Naive thymus-derived CD4-positive, alpha-beta T cell (primary cell): ENCODE measurements around the gene MRPL38. TPM values are rescaled to one million over a fixed set of nuclear protein-coding genes. Genes with fewer than 3 reads are reported as not detected.

Experiments used
- ATAC-seq: fragments of 150-1000 bp; cut with Tn5 transposase; 2 replicates; pipeline ENCODE4 v1.10.0; 2021; ENCODE audit warnings: mild to moderate bottlenecking, moderate library complexity
- CTCF ChIA-PET: fragments of 350-600 bp; sonication (Branson Sonifier 250); formaldehyde crosslinking; loops from one replicate; lab custom pipeline; 2021; ENCODE audit warnings: antibody characterized with exemption; lab: Charles Lee
- POLR2A ChIA-PET: fragments of 350-600 bp; sonication (Branson Sonifier 250); formaldehyde crosslinking; loops from one replicate; lab custom pipeline; 2021; ENCODE audit warnings: antibody characterized with exemption, inconsistent platforms; lab: Charles Lee
- DNase-seq, 9 donors: peaks; one replicate each; pipeline versions ENCODE4 v3.0.0 to v3.0.0-alpha.2; 2020 to 2022; ENCODE audit warnings: mixed read lengths in 1 of 9
- H3K27ac ChIP-seq: one replicate; pipeline ENCODE4 v1.7.0; 2013; ENCODE audit warnings: mild to moderate bottlenecking, low read depth, low read length, moderate library complexity
- H3K27me3 ChIP-seq, 2 donors: one replicate each; pipeline ENCODE4 v1.7.0; 2013; ENCODE audit warnings: low read length in 2 of 2, mild to moderate bottlenecking in 2 of 2, moderate library complexity in 2 of 2; ENCODE audit not compliant: control insufficient read depth in 2 of 2, insufficient read depth in 2 of 2
- H3K36me3 ChIP-seq, 3 experiments: 1 replicate in 2 of 3; 2 replicates in 1 of 3; pipeline ENCODE4 v1.7.0; 2013; ENCODE audit warnings: low read length in 3 of 3, mild to moderate bottlenecking in 3 of 3, moderate library complexity in 1 of 3; ENCODE audit not compliant: insufficient read depth in 3 of 3, control insufficient read depth in 2 of 3
- H3K4me1 ChIP-seq, 2 donors: one replicate each; pipeline ENCODE4 v1.7.0; 2013; ENCODE audit warnings: low read length in 2 of 2, mild to moderate bottlenecking in 2 of 2, moderate library complexity in 1 of 2; ENCODE audit not compliant: control insufficient read depth in 2 of 2, insufficient read depth in 2 of 2
- H3K4me3 ChIP-seq: 2 replicates; pipeline ENCODE4 v1.7.0; 2013; ENCODE audit warnings: mild to moderate bottlenecking, low read length
- H3K9me3 ChIP-seq, 3 experiments: 1 replicate in 2 of 3; 2 replicates in 1 of 3; pipeline ENCODE4 v1.7.0; 2013; ENCODE audit warnings: low read length in 3 of 3; ENCODE audit not compliant: control insufficient read depth in 2 of 3
- H3K27ac Mint-ChIP-seq, 9 donors: one replicate each; pipeline ENCODE4 v1.8.0; 2020 to 2022; ENCODE audit warnings: mixed read lengths in 9 of 9, mild to moderate bottlenecking in 8 of 9, moderate library complexity in 5 of 9, inconsistent platforms in 2 of 9
- H3K27me3 Mint-ChIP-seq, 5 donors: one replicate each; pipeline ENCODE4 v1.8.0; 2021 to 2022; ENCODE audit warnings: mixed read lengths in 5 of 5, mild to moderate bottlenecking in 1 of 5
- H3K36me3 Mint-ChIP-seq, 5 donors: one replicate each; pipeline ENCODE4 v1.8.0; 2020 to 2022; ENCODE audit warnings: mixed read lengths in 5 of 5, mild to moderate bottlenecking in 3 of 5, inconsistent platforms in 1 of 5
- H3K4me1 Mint-ChIP-seq, 7 donors: one replicate each; pipeline ENCODE4 v1.8.0; 2020 to 2022; ENCODE audit warnings: mixed read lengths in 7 of 7, mild to moderate bottlenecking in 3 of 7, inconsistent platforms in 1 of 7
- H3K4me3 Mint-ChIP-seq, 10 donors: one replicate each; pipeline ENCODE4 v1.8.0; 2020 to 2022; ENCODE audit warnings: mild to moderate bottlenecking in 10 of 10, mixed read lengths in 10 of 10, moderate library complexity in 6 of 10, inconsistent platforms in 2 of 10
- H3K9me3 Mint-ChIP-seq, 11 donors: one replicate each; pipeline ENCODE4 v1.8.0; 2020 to 2022; ENCODE audit warnings: mixed read lengths in 11 of 11, mild to moderate bottlenecking in 4 of 11, inconsistent platforms in 1 of 11, moderate library complexity in 1 of 11
- intact Hi-C, 2 donors: fragments of 100-400 bp; cut with micrococcal nuclease; formaldehyde crosslinking; loops; one replicate each; pipeline ENCODE4 v1.15.1; 2023
- polyA plus RNA-seq, 2 donors: library from polyadenylated mRNA; unstranded; fragments of 300-500 nt; fragmentation: Illumina TruSeq; gene quantifications; one replicate each; pipeline ENCODE4 v1.2.3, GENCODE V29; 2021
- total RNA-seq, 6 experiments: library from RNA in 5 of 6; stranded (reverse) in 5 of 6; gene quantifications; 1 replicate in 5 of 6; 2 replicates in 1 of 6; pipeline ENCODE4 v1.2.3 and lab custom pipeline; 2021 to 2026

MRPL38 gene
- total and polyA plus RNA-seq, 7 experiments from 2014 or later = 64.6 to 154 (median 101) TPM

- no peaks in the 10 kb centered on the region for H3K27me3 ChIP-seq
- Mint-ChIP-seq H3K4me3 (no peak overlapping the region), H3K9me3 (no peaks in the 10 kb centered on the region), H3K27ac (peak overlapping the region in 1 of 9 donors; percentile 10), H3K36me3 (peaks cover under 1 to 24% (median 3%) of the 10 kb centered on the region in 5 donors), H3K4me1 (peaks cover 0 to 4% (median 0%) of the 10 kb centered on the region in 7 donors), H3K27me3 (no peaks in the 10 kb centered on the region)
- no peaks in the 10 kb centered on the region for H3K9me3 ChIP-seq
- no peak for ATAC-seq
- peaks cover 0 to 45% (median 0%) of the 10 kb centered on the region in 3 experiments for H3K36me3 ChIP-seq
- no peaks in the 10 kb centered on the region for H3K4me1 ChIP-seq
- CTCF ChIA-PET = interaction anchor here (0.6 kb wide), 1 partner anchor 76 kb away, joined by 3 read pairs; no protein-coding TSS in a partner anchor
- H3K4me3 ChIP-seq = no peak overlapping the region
- no peak overlapping the region for H3K27ac ChIP-seq
- DNase-seq = no peak
- POLR2A ChIA-PET = no interaction called here
- intact Hi-C loops = no loop called here
These were observed 17.7 kb upstream of the MRPL38 start for GRCh38 chr17:75922173-75922961.

DNA sequence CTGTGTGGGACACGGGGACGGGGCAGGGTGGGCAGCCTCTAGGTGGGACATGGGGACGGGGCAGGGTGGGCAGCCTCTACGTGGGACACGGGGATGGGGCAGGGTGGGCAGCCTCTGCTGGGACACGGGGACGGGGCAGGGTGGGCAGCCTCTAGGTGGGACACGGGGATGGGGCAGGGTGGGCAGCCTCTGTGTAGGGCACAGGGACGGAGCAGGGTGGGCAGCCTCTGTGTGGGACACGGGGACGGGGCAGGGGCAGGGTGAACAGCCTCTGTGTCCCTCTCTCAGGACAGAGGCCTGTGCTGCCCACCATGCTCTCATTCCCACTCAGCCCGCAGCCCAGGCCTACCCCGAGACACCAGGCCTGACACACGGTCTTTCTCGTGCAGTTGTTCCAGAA, 16.9 kb upstream of the MRPL38 start:
- intact Hi-C loops = no loop called here
- no peak for ATAC-seq
- peaks cover 0 to 5% (median 0%) of the 10 kb centered on the region in 7 donors for H3K4me1 Mint-ChIP-seq
- Histone ChIP-seq H3K9me3 (no peaks in the 10 kb centered on the region), H3K27ac (no peak overlapping the region), H3K4me1 (no peaks in the 10 kb centered on the region), H3K36me3 (peaks cover 0 to 49% (median 0%) of the 10 kb centered on the region in 3 experiments), H3K4me3 (no peak overlapping the region), H3K27me3 (no peaks in the 10 kb centered on the region)
- no peaks in the 10 kb centered on the region for H3K27me3 Mint-ChIP-seq
- H3K36me3 Mint-ChIP-seq = peaks cover 4 to 24% (median 8%) of the 10 kb centered on the region in 5 donors
- ChIA-PET CTCF (interaction anchor here (0.6 kb wide), 1 partner anchor 77 kb away, joined by 3 read pairs; no protein-coding TSS in a partner anchor), POLR2A (no interaction called here)
- H3K9me3 Mint-ChIP-seq = no peaks in the 10 kb centered on the region
- no peak overlapping the region for H3K27ac Mint-ChIP-seq
- no peak overlapping the region for H3K4me3 Mint-ChIP-seq
- no peak for DNase-seq

- Mint-ChIP-seq H3K9me3 (no peaks in the 10 kb centered on the region), H3K4me3 (no peak overlapping the region), H3K27me3 (no peaks in the 10 kb centered on the region), H3K27ac (no peak overlapping the region), H3K4me1 (peaks cover 0 to 5% (median 0%) of the 10 kb centered on the region in 7 donors), H3K36me3 (peaks cover 4 to 22% (median 9%) of the 10 kb centered on the region in 5 donors)
- no peak overlapping the region for H3K4me3 ChIP-seq
- no peaks in the 10 kb centered on the region for H3K9me3 ChIP-seq
- H3K36me3 ChIP-seq = peaks cover 0 to 35% (median 0%) of the 10 kb centered on the region in 3 experiments
- CTCF ChIA-PET = interaction anchor here (0.6 to 0.8 kb wide), 2 partner anchors 85 to 748 kb away, joined by 3 read pairs; no protein-coding TSS in a partner anchor
- POLR2A ChIA-PET = no interaction called here
- DNase-seq (no peak), ATAC-seq (no peak)
- no peak overlapping the region for H3K27ac ChIP-seq
- intact Hi-C loops = no loop called here
- no peaks in the 10 kb centered on the region for H3K27me3 ChIP-seq
- no peaks in the 10 kb centered on the region for H3K4me1 ChIP-seq
These were observed 15.4 kb upstream of the MRPL38 start for GRCh38 chr17:75920045-75920560.

DNA sequence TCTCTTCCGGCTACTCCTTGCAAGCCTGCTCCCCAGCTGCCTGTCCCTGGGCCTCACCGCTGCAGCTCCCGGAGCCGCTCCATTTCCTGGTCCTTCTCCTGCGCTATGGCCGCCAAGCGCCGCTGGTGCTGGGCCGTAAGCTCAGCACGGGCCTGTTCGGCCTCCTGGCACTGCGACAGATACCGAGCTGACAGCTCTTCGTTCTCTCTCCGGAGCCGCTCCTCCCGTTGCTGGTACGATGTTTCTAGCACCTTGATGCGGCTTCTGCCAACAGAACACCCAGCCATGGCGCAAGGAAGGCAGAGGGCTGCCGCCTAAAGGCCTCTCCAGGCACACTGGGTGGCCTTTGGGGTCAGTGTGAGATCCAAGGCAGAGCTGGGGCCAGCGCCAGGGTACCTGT, 14.9 kb upstream of the MRPL38 start:
- POLR2A ChIA-PET = no interaction called here
- Histone ChIP-seq H3K4me1 (no peaks in the 10 kb centered on the region), H3K4me3 (no peak overlapping the region), H3K27me3 (no peaks in the 10 kb centered on the region), H3K9me3 (no peaks in the 10 kb centered on the region), H3K36me3 (peaks cover 0 to 33% (median 0%) of the 10 kb centered on the region in 3 experiments), H3K27ac (no peak overlapping the region)
- CTCF ChIA-PET = interaction anchor here (0.6 kb wide), 1 partner anchor 748 kb away, joined by 3 read pairs; no protein-coding TSS in a partner anchor
- Mint-ChIP-seq H3K27me3 (no peaks in the 10 kb centered on the region), H3K4me3 (no peak overlapping the region), H3K9me3 (no peaks in the 10 kb centered on the region), H3K4me1 (peaks cover 0 to 5% (median 0%) of the 10 kb centered on the region in 7 donors), H3K36me3 (peaks cover 4 to 25% (median 9%) of the 10 kb centered on the region in 5 donors), H3K27ac (no peak overlapping the region)
- intact Hi-C loops = no loop called here
- ATAC-seq (no peak), DNase-seq (no peak)

DNA sequence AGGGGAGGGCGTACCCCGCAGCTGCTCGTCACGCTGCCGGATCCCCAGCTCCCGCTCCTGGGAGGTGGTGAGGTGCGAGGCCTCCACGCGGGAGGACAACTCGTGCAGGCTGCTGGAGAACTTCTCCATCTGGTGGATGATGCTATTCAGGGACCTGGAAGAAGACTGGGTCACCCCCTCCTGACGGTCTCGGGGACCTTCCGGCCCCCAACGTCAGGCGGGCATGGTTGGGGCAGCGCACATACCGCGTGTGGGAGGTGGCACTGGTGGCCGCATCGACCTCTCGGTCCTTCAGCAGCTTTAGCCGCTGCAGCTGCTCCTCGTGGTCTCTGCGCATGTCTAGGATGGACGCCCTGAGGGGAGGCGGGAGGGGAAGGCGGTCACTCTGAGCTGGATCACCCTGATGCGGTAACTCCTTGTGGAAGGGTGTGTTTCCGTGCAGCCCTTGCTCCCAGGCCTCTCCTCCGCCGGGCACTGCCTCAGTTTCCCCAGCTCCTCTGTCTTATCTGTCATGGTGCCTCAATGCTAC, 13.3 kb upstream of the MRPL38 start:
- Mint-ChIP-seq H3K9me3 (no peaks in the 10 kb centered on the region), H3K4me3 (no peak overlapping the region), H3K36me3 (peaks cover 4 to 31% (median 9%) of the 10 kb centered on the region in 5 donors), H3K4me1 (peaks cover 0 to 5% (median 0%) of the 10 kb centered on the region in 7 donors), H3K27ac (no peak overlapping the region), H3K27me3 (no peaks in the 10 kb centered on the region)
- ChIA-PET POLR2A (no interaction called here), CTCF (no interaction called here)
- Histone ChIP-seq H3K27ac (no peak overlapping the region), H3K4me3 (no peak overlapping the region), H3K9me3 (no peaks in the 10 kb centered on the region), H3K27me3 (no peaks in the 10 kb centered on the region), H3K36me3 (peaks cover 0 to 45% (median 0%) of the 10 kb centered on the region in 3 experiments), H3K4me1 (no peaks in the 10 kb centered on the region)
- DNase-seq (no peak), ATAC-seq (no peak)
- intact Hi-C loops = no loop called here

DNA sequence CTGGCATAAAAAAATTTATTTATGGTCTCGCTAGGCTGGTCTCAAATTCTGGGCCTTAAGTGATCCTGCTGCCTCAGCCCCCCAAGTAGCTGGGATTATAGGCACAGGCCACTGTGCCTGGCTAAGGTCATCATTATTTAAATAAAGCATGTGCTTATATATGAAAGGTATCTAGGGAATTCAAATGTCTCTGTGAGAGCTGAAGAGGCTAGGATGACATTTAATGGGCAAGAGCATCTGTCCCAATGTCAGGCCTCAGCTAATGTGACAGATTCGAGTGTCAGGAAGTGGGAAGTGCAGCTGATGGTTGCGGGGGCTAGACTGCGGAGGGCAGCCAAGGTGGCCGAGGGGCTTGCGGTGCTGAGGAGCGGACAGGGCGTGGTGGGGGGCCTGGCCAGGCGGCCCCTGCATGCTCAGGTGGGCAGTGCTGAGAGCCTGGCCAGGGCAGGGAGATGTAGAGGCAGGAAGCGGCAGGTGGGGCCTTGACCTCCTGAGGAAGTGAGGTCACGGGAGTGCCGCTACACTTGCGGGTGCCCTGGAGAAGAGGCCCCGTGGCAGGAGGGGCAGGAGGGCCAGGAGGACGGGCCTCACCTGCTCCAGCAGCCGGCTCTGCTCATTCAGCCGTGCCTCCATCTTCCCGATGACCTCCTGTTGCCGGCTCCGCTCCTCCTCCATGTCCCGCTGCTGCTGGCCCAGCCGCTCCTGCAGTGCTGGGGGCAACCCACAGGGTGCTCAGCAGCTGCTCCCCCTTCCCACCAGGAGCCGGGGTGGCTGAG, 12.6 kb upstream of the MRPL38 start:
- Mint-ChIP-seq H3K9me3 (no peaks in the 10 kb centered on the region), H3K4me3 (no peak overlapping the region), H3K36me3 (peaks cover 4 to 25% (median 5%) of the 10 kb centered on the region in 5 donors), H3K4me1 (peaks cover 0 to 5% (median 0%) of the 10 kb centered on the region in 7 donors), H3K27ac (peak overlapping the region in 2 of 9 donors; percentile 19 to 62), H3K27me3 (no peaks in the 10 kb centered on the region)
- ChIA-PET POLR2A (interaction anchor here (1.0 kb wide), 1 partner anchor 62 kb away, joined by 3 read pairs; the partner anchor contains the start of gene WBP2), CTCF (interaction anchor here (0.6 kb wide), 1 partner anchor 605 kb away, joined by 4 read pairs; no protein-coding TSS in a partner anchor)
- no peaks in the 10 kb centered on the region for H3K9me3 ChIP-seq
- peaks cover 0 to 45% (median 0%) of the 10 kb centered on the region in 3 experiments for H3K36me3 ChIP-seq
- no peak for DNase-seq
- H3K27ac ChIP-seq = no peak overlapping the region
- intact Hi-C loops = no loop called here
- no peak overlapping the region for H3K4me3 ChIP-seq
- H3K4me1 ChIP-seq = no peaks in the 10 kb centered on the region
- H3K27me3 ChIP-seq = no peaks in the 10 kb centered on the region
- no peak for ATAC-seq
